ENCODE results near the gene KCNMA1.

- TF ChIP-seq CTCF (IDR thresholded peaks at IDR 0.05; ENCODE audit: poor library complexity, severe bottlenecking) = no peak
- no peak for TF ChIP-seq SMC3 (conservative IDR thresholded peaks at IDR 0.05; ENCODE audit: poor library complexity)
- TF ChIP-seq POLR2AphosphoS5 (IDR thresholded peaks at IDR 0.05) = no peak
Measured at GRCh38 chr10:77290528-77291155, 347.0 kb downstream of the KCNMA1 start.

All from neural cell (in vitro differentiated cells).